Choroid plexus epithelial cell (primary cell): ENCODE results near the gene ASIC2.

Source experiments
- DNase-seq: peaks from one replicate; pipeline ENCODE4 v3.0.0-alpha.2; 2010; ENCODE audit warnings: low read depth
- H3K4me3 ChIP-seq: 2 replicates; pipeline ENCODE4 v1.5.1; 2011; ENCODE audit warnings: low read depth, mild to moderate bottlenecking, control low read depth, low read length, moderate library complexity
- TF ChIP-seq, protein P1 (sequence below): conservative IDR thresholded peaks from 2 replicates; pipeline ENCODE4 v1.5.1; 2011; ENCODE audit warnings: low read depth, mild to moderate bottlenecking, control low read depth, inconsistent platforms, low read length, moderate library complexity

Gene ASIC2

DNA sequence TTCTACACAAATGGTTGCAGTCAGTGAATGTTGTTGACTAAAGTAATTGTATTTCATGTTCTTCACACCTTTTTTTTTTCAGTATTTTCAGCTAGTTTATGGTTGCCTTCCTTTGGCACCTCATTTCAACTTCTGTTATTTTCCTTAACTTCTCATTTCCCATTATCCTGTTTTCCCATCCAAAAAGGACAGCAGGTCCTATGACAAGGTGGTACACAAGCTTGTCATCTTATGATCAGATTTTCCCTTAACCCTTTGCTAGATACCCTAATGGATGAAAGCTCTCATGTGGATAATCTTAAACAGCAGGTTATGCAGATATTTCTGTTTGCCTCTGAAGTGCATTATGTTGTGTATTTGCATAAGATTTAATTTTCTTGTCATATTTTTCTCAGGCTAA lies 7.1 kb upstream of the ASIC2 start:
- no peak overlapping the region for H3K4me3 ChIP-seq
- TF ChIP-seq, protein P1, sequence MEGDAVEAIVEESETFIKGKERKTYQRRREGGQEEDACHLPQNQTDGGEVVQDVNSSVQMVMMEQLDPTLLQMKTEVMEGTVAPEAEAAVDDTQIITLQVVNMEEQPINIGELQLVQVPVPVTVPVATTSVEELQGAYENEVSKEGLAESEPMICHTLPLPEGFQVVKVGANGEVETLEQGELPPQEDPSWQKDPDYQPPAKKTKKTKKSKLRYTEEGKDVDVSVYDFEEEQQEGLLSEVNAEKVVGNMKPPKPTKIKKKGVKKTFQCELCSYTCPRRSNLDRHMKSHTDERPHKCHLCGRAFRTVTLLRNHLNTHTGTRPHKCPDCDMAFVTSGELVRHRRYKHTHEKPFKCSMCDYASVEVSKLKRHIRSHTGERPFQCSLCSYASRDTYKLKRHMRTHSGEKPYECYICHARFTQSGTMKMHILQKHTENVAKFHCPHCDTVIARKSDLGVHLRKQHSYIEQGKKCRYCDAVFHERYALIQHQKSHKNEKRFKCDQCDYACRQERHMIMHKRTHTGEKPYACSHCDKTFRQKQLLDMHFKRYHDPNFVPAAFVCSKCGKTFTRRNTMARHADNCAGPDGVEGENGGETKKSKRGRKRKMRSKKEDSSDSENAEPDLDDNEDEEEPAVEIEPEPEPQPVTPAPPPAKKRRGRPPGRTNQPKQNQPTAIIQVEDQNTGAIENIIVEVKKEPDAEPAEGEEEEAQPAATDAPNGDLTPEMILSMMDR: no peak
- DNase-seq: no peak

DNA sequence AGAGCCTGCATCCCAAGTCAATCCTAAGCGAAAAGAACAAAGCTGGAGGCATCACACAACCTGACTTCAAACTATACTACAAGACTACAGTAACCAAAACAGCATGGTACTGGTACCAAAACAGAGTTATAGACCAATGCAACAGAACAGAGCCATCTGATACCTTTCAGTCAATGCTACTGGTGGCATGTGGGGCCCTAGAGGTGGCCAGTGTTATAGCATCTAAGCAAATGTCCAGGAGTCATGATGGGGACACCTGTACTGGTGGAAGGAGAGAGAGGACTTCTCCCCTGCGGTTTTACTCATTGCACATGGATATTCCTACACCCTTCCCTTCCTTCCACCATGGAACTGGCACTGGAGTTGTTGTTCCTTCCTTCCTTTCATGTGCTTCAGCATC lies 6.0 kb upstream of the ASIC2 start:
- no peak for DNase-seq
- TF ChIP-seq, protein P1: no peak

DNA sequence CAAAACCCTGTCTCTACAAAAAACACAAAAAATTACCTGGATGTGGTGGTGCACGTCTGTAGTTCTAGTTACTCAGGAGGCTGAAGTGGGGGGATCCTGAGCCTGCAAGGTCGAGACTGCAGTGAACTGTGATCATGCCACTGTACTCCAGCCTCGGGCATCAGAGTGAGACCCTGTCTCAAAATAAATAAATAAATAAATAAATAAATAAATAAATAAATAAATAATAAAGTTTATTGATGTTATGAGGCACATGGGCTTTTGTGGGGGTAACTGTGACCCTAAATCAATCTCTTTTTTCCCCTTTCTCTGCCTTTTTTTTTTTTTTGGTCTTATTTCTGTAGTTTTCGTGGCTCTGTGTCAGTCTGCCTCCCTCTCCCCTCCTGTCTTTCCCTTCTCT lies 4.5 kb upstream of the ASIC2 start:
- TF ChIP-seq, protein P1: no peak
- no peak for DNase-seq
- H3K4me3 ChIP-seq: no peak overlapping the region

More for the DNA sequence above, 6.0 kb upstream of the ASIC2 start:
- H3K4me3 ChIP-seq: no peak overlapping the region

DNA sequence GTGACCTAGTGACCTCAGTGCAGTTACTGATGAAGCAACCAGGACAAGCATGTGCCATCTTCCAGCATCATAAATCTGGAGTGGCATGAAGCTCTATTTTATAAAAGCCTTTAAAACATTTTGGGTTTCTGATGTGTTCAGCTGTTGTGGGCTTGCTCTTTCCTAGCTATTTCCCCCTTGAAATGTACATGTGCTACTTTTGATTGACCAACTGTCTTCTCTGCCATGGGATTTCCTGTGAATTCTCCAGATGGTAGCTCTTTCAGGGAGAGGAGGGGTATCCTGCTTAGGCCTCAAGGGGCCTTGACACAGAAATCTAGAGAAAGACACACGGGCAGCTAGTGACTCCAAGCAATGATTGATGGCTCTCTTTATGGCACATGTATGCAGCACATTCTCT lies 1.9 kb upstream of the ASIC2 start:
- no peak for DNase-seq
- TF ChIP-seq, protein P1: no peak

DNA sequence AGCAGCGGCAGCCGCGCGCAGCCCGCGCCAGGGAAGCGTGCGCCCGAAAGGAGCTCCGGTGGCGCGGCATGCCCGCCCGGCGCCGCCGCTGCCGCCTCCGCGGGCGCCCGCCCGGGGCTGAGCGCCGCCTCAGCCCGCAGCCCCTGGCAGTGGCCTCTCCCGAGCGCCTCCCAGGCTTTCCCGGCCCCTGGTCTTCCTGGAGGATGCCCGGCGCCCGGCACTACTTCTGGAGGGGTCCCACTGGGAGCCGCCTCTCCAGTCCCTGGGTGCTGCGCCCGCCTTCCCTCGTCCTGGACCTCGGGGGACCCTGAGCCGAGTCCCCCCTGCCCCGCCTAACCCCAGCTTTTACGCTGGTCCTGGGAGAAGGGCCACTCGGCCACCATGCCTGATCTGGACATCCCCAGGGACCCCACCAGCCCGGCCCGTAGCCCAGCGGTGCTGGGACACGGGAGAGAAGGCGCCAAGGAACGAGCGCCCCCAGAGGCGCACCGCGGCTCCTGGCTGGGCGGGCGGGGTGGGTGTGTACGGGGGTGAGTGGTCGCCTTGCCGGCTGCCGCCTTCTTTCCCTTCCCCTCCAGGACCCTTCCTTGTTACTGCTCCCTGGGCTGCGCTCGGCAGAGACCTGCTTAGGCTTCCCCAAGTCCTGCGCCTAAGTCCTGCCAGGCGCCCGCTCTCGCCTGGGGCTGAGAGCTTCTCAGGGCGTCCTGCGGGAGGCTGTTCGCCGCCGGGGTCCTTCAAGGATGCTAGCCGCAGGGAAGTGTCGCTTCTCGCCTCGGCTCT lies 704 bp downstream of the ASIC2 start:
- no peak overlapping the region for H3K4me3 ChIP-seq
- TF ChIP-seq, protein P1: no peak
- DNase-seq: peak; percentile 12

More for the DNA sequence above, 1.9 kb upstream of the ASIC2 start:
- H3K4me3 ChIP-seq: no peak overlapping the region

- TF ChIP-seq, protein P1: no peak
- peak overlapping the region; percentile 22 for H3K4me3 ChIP-seq
- DNase-seq: peak; percentile 20
Observed at GRCh38 chr17:33291248-33292200, 1.6 kb downstream of the ASIC2 start.
